Thoracic aorta (tissue), 2 donors: ENCODE results near the gene ZBBX. TPM values are rescaled to one million over a fixed set of nuclear protein-coding genes. Genes with fewer than 3 reads are reported as not detected.

Experiments used
- ATAC-seq: fragments of 150-250 bp; one replicate; pipeline ENCODE4 v1.8.0; 2017; ENCODE audit warnings: low read depth; ENCODE audit not compliant: insufficient number of reproducible peaks, low FRiP score
- DNase-seq: peaks from one replicate; pipeline ENCODE4 v3.0.0-alpha.2; 2020; ENCODE audit warnings: low spot score
- H3K27ac ChIP-seq, 2 donors: fragments of 200-600 bp; sonication (generic); 1 replicate in 1 of 2; 2 replicates in 1 of 2; pipeline ENCODE4 v1.5.1; 2016; ENCODE audit warnings: mild to moderate bottlenecking in 2 of 2, moderate library complexity in 2 of 2
- H3K27me3 ChIP-seq: fragments of 200-600 bp; sonication (generic); replicated peaks from 2 replicates; pipeline ENCODE4 v1.6.0; 2016; ENCODE audit warnings: mild to moderate bottlenecking; ENCODE audit not compliant: insufficient read depth
- H3K36me3 ChIP-seq: fragments of 200-600 bp; sonication (generic); one replicate; pipeline ENCODE4 v1.5.1; 2016
- H3K4me1 ChIP-seq, 2 donors: fragments of 200-600 bp; sonication (generic); 1 replicate in 1 of 2; 2 replicates in 1 of 2; pipeline versions ENCODE4 v1.5.1 to v1.6.0; 2016; ENCODE audit warnings: low read depth in 2 of 2, mild to moderate bottlenecking in 1 of 2; ENCODE audit not compliant: control insufficient read depth in 1 of 2
- H3K4me3 ChIP-seq: fragments of 200-600 bp; sonication (generic); 2 replicates; pipeline ENCODE4 v1.5.1; 2016; ENCODE audit warnings: mild to moderate bottlenecking
- H3K9me3 ChIP-seq: fragments of 200-600 bp; sonication (generic); 2 replicates; pipeline ENCODE4 v1.5.1; 2016
- CTCF ChIP-seq: fragments of 200-600 bp; sonication (generic); IDR thresholded peaks from one replicate; pipeline ENCODE4 v1.5.1; 2019; ENCODE audit warnings: antibody characterized with exemption
- total RNA-seq, 2 donors: library from RNA; depleted of rRNA; stranded (reverse); fragments of >200 nt; gene quantifications; one replicate each; pipeline versions ENCODE4 v1.1.0 to v1.2.3, GENCODE V29; 2016

ZBBX gene
- total RNA-seq, 2 donors from 2014 or later = not detected

- DNase-seq = no peak
- Histone ChIP-seq H3K27me3 (no peaks in the 10 kb centered on the region), H3K4me1 (no peaks in the 10 kb centered on the region), H3K36me3 (no peaks in the 10 kb centered on the region), H3K27ac (no peak overlapping the region), H3K9me3 (no peaks in the 10 kb centered on the region), H3K4me3 (no peak overlapping the region)
- ATAC-seq = no peak
- no peak for TF ChIP-seq CTCF
These were observed 8.0 kb downstream of the ZBBX start for GRCh38 chr3:167372138-167372537.

- Histone ChIP-seq H3K36me3 (no peaks in the 10 kb centered on the region), H3K9me3 (no peaks in the 10 kb centered on the region), H3K4me1 (no peaks in the 10 kb centered on the region), H3K27me3 (no peaks in the 10 kb centered on the region), H3K4me3 (no peak overlapping the region), H3K27ac (no peak overlapping the region)
- no peak for ATAC-seq
- no peak for DNase-seq
- no peak for TF ChIP-seq CTCF
These were observed 18.1 kb downstream of the ZBBX start for GRCh38 chr3:167361948-167362347.

- Histone ChIP-seq H3K9me3 (no peaks in the 10 kb centered on the region), H3K4me1 (no peaks in the 10 kb centered on the region), H3K27me3 (no peaks in the 10 kb centered on the region), H3K27ac (no peak overlapping the region), H3K36me3 (no peaks in the 10 kb centered on the region), H3K4me3 (no peak overlapping the region)
- DNase-seq (no peak), ATAC-seq (no peak)
- TF ChIP-seq CTCF = no peak
These were observed 18.8 kb downstream of the ZBBX start for GRCh38 chr3:167361306-167361705.

GRCh38 chr3:167355446-167355845 lies 24.7 kb downstream of the ZBBX start:
- H3K27ac ChIP-seq = no peak overlapping the region
- no peak for DNase-seq
- no peaks in the 10 kb centered on the region for H3K36me3 ChIP-seq
- H3K9me3 ChIP-seq = no peaks in the 10 kb centered on the region
- H3K4me3 ChIP-seq = no peak overlapping the region
- ATAC-seq = no peak
- H3K4me1 ChIP-seq = no peaks in the 10 kb centered on the region
- H3K27me3 ChIP-seq = no peaks in the 10 kb centered on the region
- no peak for TF ChIP-seq CTCF

GRCh38 chr3:167354751-167355150 lies 25.3 kb downstream of the ZBBX start:
- Histone ChIP-seq H3K9me3 (no peaks in the 10 kb centered on the region), H3K27ac (no peak overlapping the region), H3K4me3 (no peak overlapping the region), H3K4me1 (no peaks in the 10 kb centered on the region), H3K36me3 (no peaks in the 10 kb centered on the region), H3K27me3 (no peaks in the 10 kb centered on the region)
- ATAC-seq (no peak), DNase-seq (no peak)
- no peak for TF ChIP-seq CTCF
